Measurements from ENCODE around the gene PDE5A.

The PDE5A gene

GRCh38 chr4:119615068-119615719 lies 13.4 kb downstream of the PDE5A start:
- Histone ChIP-seq H3K4me1 (ENCODE audit: control insufficient read depth, insufficient read depth, low read length) (no peaks in the 10 kb centered on the region), H3K27ac (ENCODE audit: extremely low read depth, low read depth, low read length) (no peak overlapping the region), H3K36me3 (ENCODE audit: control insufficient read depth in 2 of 2, insufficient read depth in 1 of 2, low read length in 2 of 2) (no peaks in the 10 kb centered on the region), H3K4me3 (ENCODE audit: low read depth, low read length) (no peak overlapping the region), H3K9me3 (ENCODE audit: control insufficient read depth, insufficient read depth, low read depth, low read length) (no peaks in the 10 kb centered on the region)
- ChIA-PET CTCF (interaction anchor here (0.7 kb wide), 1 partner anchor 482 kb away, joined by 5 read pairs; no protein-coding TSS in a partner anchor), POLR2A (no interaction called here)
- TF ChIP-seq SCRT2 (tag by site-specific recombination; IDR thresholded peaks at IDR 0.05) (no peak), SETDB1 (IDR thresholded peaks at IDR 0.05; ENCODE audit: insufficient read length, low read length) (no peak), ZNF518A (tag by site-specific recombination; conservative IDR thresholded peaks at IDR 0.05; ENCODE audit: low read depth) (no peak), ZBTB1 (tag by site-specific recombination; IDR thresholded peaks at IDR 0.05) (no peak)

- no peak overlapping the region for H3K4me3 ChIP-seq (ENCODE audit: low read depth, low read length)
- CTCF ChIA-PET = no interaction called here
- POLR2A ChIA-PET = no interaction called here
- H3K4me1 ChIP-seq (ENCODE audit: control insufficient read depth, insufficient read depth, low read length) = no peaks in the 10 kb centered on the region
- no peak for TF ChIP-seq ZNF416 (tag by site-specific recombination; IDR thresholded peaks at IDR 0.05)
- no peak for TF ChIP-seq INSM2 (tag by site-specific recombination; IDR thresholded peaks at IDR 0.05)
- no peak for TF ChIP-seq KLF17 (tag by site-specific recombination; IDR thresholded peaks at IDR 0.05)
- TF ChIP-seq ZNF626 (tag by site-specific recombination; IDR thresholded peaks at IDR 0.05) = no peak
- no peak for TF ChIP-seq ZNF692 (tag by site-specific recombination; IDR thresholded peaks at IDR 0.05)
- no peak for TF ChIP-seq ZNF645 (tag by site-specific recombination; IDR thresholded peaks at IDR 0.05)
- H3K36me3 ChIP-seq (ENCODE audit: control insufficient read depth in 2 of 2, insufficient read depth in 1 of 2, low read length in 2 of 2) = peaks cover 0 to 6% of the 10 kb centered on the region in 2 experiments; a peak in 2 of 3 replicates
- no peaks in the 10 kb centered on the region for H3K9me3 ChIP-seq (ENCODE audit: control insufficient read depth, insufficient read depth, low read depth, low read length)
- H3K27ac ChIP-seq (ENCODE audit: extremely low read depth, low read depth, low read length) = no peak overlapping the region
These were observed 24.3 kb downstream of the PDE5A start for GRCh38 chr4:119604266-119604665.

Data from HEK293 (cell line).